HEK293 (cell line): ENCODE results near the gene OTC.

Source experiments
- CTCF ChIA-PET: fragments of 350-600 bp; formaldehyde crosslinking; extraction: SDS; loops from one replicate; lab custom pipeline; 2021; ENCODE audit warnings: antibody characterized with exemption; lab: Yijun Ruan, JAX
- POLR2A ChIA-PET: fragments of 300-600 bp; formaldehyde crosslinking; extraction: SDS; loops from one replicate; lab custom pipeline; 2020; ENCODE audit warnings: antibody characterized with exemption, inconsistent platforms; lab: Yijun Ruan, JAX
- H3K27ac ChIP-seq: fragments of 200-500 bp; sonication (Bioruptor generic); 2 replicates; pipeline ENCODE4 v1.5.1; 2014; ENCODE audit warnings: low read depth, low read length, control low read depth, inconsistent platforms; ENCODE audit errors: extremely low read depth
- H3K36me3 ChIP-seq, 2 experiments: fragments of 200-500 bp in 1 of 2; sonication (Bioruptor generic) in 1 of 2; 1 replicate in 1 of 2; 2 replicates in 1 of 2; pipeline ENCODE4 v1.5.1; 2014 to 2017; ENCODE audit warnings: inconsistent platforms in 2 of 2, low read length in 2 of 2; ENCODE audit not compliant: control insufficient read depth in 2 of 2, insufficient read depth in 1 of 2
- H3K4me1 ChIP-seq: fragments of 200-500 bp; sonication (Bioruptor generic); 2 replicates; pipeline ENCODE4 v1.5.1; 2014; ENCODE audit warnings: mild to moderate bottlenecking, low read length, inconsistent platforms; ENCODE audit not compliant: control insufficient read depth, insufficient read depth
- H3K4me3 ChIP-seq: 2 replicates; pipeline ENCODE4 v1.5.1; 2011; ENCODE audit warnings: low read depth, mild to moderate bottlenecking, control low read depth, low read length, moderate library complexity
- H3K9me3 ChIP-seq: fragments of 200-500 bp; sonication (Bioruptor generic); 2 replicates; pipeline ENCODE4 v1.5.1; 2014; ENCODE audit warnings: low read depth, low read length, inconsistent platforms; ENCODE audit not compliant: control insufficient read depth, insufficient read depth
- GFI1B ChIP-seq: fragments of 450-650 bp; formaldehyde crosslinking; IDR thresholded peaks from 2 replicates; pipeline ENCODE4 v1.5.1; 2016; ENCODE audit warnings: missing biosample characterization, missing genetic modification characterization
- HOXD13 ChIP-seq: sonication (generic); formaldehyde crosslinking; IDR thresholded peaks from 2 replicates; pipeline ENCODE4 v1.8.0; 2022; ENCODE audit warnings: missing genetic modification reagents, borderline replicate concordance
- ZFP3 ChIP-seq: fragments of 450-650 bp; formaldehyde crosslinking; IDR thresholded peaks from 2 replicates; pipeline ENCODE4 v1.5.1; 2016; ENCODE audit warnings: low read depth, missing biosample characterization, missing genetic modification characterization
- ZNF133 ChIP-seq: fragments of 450-650 bp; formaldehyde crosslinking; IDR thresholded peaks from 2 replicates; pipeline ENCODE4 v1.5.1; 2016; ENCODE audit warnings: missing biosample characterization, missing genetic modification characterization
- ZNF138 ChIP-seq: fragments of 450-650 bp; formaldehyde crosslinking; IDR thresholded peaks from 2 replicates; pipeline ENCODE4 v1.5.1; 2016; ENCODE audit warnings: missing biosample characterization, missing genetic modification characterization, borderline replicate concordance
- ZNF248 ChIP-seq: fragments of 450-650 bp; formaldehyde crosslinking; IDR thresholded peaks from 2 replicates; pipeline ENCODE4 v1.5.1; 2017; ENCODE audit warnings: missing biosample characterization, missing genetic modification characterization
- ZNF394 ChIP-seq: fragments of 450-650 bp; formaldehyde crosslinking; IDR thresholded peaks from 2 replicates; pipeline ENCODE4 v1.5.1; 2016; ENCODE audit warnings: missing biosample characterization, missing genetic modification characterization, mild to moderate bottlenecking, moderate library complexity, borderline replicate concordance
- TF ChIP-seq, protein P1 (sequence below): fragments of 450-650 bp; formaldehyde crosslinking; conservative IDR thresholded peaks from 2 replicates; pipeline ENCODE4 v1.5.1; 2016; ENCODE audit warnings: low read depth, missing biosample characterization, missing genetic modification characterization
- TF ChIP-seq, protein P2 (sequence below): fragments of 450-650 bp; formaldehyde crosslinking; IDR thresholded peaks from 2 replicates; pipeline ENCODE4 v1.5.1; 2016; ENCODE audit warnings: missing biosample characterization, missing genetic modification characterization, low read depth
- TF ChIP-seq, protein P3 (sequence below): fragments of 450-650 bp; formaldehyde crosslinking; IDR thresholded peaks from 2 replicates; pipeline ENCODE4 v1.5.1; 2016; ENCODE audit warnings: missing biosample characterization, missing genetic modification characterization
- TF ChIP-seq, protein P4 (sequence below): fragments of 450-650 bp; formaldehyde crosslinking; IDR thresholded peaks from 2 replicates; pipeline ENCODE4 v1.5.1; 2016; ENCODE audit warnings: missing biosample characterization, missing genetic modification characterization, borderline replicate concordance

The OTC gene

DNA sequence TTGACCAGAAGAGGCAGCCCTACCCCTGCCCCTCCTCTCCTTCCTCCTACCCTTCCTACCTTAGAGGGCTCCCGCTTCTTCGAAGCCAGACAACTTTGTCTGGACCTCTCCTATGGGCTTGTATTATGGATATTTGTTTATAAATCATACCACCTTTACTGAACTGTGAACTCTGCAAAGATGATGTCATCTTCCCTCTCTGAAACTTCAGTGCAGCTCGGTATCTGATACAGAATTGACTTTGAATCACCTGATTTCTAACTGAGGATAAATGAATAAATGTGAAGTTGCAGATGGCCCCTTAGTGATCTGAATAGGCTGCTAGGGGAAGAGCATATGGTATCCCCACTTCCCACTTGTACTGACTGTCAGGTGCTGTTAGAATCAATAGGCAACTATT, 1.1 kb upstream of the OTC start:
- POLR2A ChIA-PET = no interaction called here
- no peaks in the 10 kb centered on the region for H3K4me1 ChIP-seq
- no peaks in the 10 kb centered on the region for H3K36me3 ChIP-seq
- CTCF ChIA-PET = no interaction called here
- no peak overlapping the region for H3K27ac ChIP-seq
- no peaks in the 10 kb centered on the region for H3K9me3 ChIP-seq
- no peak overlapping the region for H3K4me3 ChIP-seq
- TF ChIP-seq, protein P1, sequence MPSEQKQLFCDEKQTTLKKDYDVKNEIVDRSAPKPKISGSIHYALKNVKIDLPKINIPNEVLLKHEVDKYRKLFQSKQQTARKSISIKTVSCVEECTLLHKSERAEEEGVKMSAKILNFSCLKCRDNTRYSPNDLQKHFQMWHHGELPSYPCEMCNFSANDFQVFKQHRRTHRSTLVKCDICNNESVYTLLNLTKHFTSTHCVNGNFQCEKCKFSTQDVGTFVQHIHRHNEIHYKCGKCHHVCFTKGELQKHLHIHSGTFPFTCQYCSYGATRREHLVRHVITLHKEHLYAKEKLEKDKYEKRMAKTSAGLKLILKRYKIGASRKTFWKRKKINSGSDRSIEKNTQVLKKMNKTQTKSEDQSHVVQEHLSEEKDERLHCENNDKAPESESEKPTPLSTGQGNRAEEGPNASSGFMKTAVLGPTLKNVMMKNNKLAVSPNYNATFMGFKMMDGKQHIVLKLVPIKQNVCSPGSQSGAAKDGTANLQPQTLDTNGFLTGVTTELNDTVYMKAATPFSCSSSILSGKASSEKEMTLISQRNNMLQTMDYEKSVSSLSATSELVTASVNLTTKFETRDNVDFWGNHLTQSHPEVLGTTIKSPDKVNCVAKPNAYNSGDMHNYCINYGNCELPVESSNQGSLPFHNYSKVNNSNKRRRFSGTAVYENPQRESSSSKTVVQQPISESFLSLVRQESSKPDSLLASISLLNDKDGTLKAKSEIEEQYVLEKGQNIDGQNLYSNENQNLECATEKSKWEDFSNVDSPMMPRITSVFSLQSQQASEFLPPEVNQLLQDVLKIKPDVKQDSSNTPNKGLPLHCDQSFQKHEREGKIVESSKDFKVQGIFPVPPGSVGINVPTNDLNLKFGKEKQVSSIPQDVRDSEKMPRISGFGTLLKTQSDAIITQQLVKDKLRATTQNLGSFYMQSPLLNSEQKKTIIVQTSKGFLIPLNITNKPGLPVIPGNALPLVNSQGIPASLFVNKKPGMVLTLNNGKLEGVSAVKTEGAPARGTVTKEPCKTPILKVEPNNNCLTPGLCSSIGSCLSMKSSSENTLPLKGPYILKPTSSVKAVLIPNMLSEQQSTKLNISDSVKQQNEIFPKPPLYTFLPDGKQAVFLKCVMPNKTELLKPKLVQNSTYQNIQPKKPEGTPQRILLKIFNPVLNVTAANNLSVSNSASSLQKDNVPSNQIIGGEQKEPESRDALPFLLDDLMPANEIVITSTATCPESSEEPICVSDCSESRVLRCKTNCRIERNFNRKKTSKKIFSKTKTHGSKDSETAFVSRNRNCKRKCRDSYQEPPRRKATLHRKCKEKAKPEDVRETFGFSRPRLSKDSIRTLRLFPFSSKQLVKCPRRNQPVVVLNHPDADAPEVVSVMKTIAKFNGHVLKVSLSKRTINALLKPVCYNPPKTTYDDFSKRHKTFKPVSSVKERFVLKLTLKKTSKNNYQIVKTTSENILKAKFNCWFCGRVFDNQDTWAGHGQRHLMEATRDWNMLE (tag by site-specific recombination) = no peak
- TF ChIP-seq, protein P2, sequence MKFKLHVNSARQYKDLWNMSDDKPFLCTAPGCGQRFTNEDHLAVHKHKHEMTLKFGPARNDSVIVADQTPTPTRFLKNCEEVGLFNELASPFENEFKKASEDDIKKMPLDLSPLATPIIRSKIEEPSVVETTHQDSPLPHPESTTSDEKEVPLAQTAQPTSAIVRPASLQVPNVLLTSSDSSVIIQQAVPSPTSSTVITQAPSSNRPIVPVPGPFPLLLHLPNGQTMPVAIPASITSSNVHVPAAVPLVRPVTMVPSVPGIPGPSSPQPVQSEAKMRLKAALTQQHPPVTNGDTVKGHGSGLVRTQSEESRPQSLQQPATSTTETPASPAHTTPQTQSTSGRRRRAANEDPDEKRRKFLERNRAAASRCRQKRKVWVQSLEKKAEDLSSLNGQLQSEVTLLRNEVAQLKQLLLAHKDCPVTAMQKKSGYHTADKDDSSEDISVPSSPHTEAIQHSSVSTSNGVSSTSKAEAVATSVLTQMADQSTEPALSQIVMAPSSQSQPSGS (tag by site-specific recombination) = peak; percentile 72

DNA sequence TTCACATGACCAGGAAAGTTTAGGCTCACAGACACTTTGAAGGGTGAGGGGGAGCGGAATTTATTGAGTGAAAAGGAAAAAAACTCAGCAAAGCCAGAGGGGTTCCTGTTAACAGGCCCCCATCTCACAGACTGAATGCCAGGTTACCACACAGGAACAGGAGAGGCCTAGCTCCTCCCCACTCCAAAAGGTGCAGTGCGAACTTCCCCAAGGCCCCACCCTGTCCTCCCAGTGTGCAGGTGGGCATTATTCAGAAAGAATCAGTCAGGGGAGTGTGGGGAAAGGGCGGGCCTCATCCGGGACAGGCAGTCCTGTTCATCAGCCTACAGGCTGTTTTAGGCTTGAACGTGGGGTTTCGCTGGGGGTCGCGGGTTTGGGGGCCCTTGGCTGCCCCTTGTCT, 4.0 kb downstream of the OTC start:
- POLR2A ChIA-PET = no interaction called here
- H3K27ac ChIP-seq = no peak overlapping the region
- no peaks in the 10 kb centered on the region for H3K4me1 ChIP-seq
- H3K36me3 ChIP-seq = no peaks in the 10 kb centered on the region
- no peak overlapping the region for H3K4me3 ChIP-seq
- no peaks in the 10 kb centered on the region for H3K9me3 ChIP-seq
- CTCF ChIA-PET = interaction anchor here (0.6 kb wide), 1 partner anchor 136 kb away, joined by 5 read pairs; the partner anchor contains the start of gene SRPX
- TF ChIP-seq ZNF394 (tag by site-specific recombination) = no peak
- TF ChIP-seq, all 188 proteins: peak for 0

DNA sequence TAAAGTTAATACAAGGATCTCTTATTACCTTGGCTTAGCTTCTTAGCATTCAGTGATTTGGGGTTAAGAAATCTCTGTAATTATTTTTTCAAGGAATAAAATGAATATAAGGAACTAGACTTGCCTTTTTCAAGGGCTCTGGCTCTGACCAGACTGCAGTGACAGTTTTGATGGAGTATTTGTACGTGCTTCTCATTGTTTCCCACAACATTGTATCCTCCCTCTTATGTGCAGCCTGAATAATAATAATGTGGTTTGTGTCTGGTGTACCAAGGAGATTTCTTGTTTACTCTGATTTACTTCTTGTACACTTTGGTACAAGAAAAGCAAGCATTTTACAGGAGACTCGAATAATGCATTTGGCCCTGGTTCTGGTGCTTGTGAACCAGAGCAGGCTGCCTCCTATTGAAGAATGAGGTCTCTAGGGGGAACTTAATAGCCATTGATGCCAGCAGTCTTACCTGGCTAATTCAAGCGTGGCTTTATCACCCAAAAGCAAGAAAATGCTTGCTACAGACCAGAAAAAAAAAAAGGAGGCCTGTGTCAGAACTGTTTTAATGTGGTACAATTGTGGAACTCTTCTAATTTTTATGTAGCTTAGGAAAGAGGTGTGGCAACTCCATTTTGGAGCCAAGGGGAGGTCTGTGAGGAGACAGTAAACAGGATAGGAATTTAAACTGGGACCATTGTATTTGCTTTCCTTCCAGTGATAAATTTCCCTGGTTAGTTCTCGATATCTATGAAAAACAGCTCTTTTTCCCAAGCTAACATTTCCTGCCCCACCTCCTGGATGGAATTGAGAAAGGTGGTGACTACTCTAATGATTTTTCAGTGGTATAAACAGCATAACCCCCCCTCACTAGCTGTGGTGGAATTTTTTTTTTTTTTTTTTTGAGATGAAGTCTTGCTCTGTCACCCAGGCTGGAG, 5.6 kb downstream of the OTC start:
- no peak overlapping the region for H3K27ac ChIP-seq
- ChIA-PET CTCF (interaction anchor here (0.5 to 0.7 kb wide), 3 partner anchors 10 to 120 kb away, joined by 3 read pairs; no protein-coding TSS in a partner anchor), POLR2A (no interaction called here)
- TF ChIP-seq, protein P3, sequence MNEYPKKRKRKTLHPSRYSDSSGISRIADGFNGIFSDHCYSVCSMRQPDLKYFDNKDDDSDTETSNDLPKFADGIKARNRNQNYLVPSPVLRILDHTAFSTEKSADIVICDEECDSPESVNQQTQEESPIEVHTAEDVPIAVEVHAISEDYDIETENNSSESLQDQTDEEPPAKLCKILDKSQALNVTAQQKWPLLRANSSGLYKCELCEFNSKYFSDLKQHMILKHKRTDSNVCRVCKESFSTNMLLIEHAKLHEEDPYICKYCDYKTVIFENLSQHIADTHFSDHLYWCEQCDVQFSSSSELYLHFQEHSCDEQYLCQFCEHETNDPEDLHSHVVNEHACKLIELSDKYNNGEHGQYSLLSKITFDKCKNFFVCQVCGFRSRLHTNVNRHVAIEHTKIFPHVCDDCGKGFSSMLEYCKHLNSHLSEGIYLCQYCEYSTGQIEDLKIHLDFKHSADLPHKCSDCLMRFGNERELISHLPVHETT = no peak
- TF ChIP-seq ZNF138 (no peak), ZNF133 (tag by site-specific recombination) (no peak), ZFP3 (tag by site-specific recombination) (no peak)
- no peaks in the 10 kb centered on the region for H3K36me3 ChIP-seq
- H3K4me3 ChIP-seq = no peak overlapping the region
- H3K4me1 ChIP-seq = no peaks in the 10 kb centered on the region
- H3K9me3 ChIP-seq = no peaks in the 10 kb centered on the region

DNA sequence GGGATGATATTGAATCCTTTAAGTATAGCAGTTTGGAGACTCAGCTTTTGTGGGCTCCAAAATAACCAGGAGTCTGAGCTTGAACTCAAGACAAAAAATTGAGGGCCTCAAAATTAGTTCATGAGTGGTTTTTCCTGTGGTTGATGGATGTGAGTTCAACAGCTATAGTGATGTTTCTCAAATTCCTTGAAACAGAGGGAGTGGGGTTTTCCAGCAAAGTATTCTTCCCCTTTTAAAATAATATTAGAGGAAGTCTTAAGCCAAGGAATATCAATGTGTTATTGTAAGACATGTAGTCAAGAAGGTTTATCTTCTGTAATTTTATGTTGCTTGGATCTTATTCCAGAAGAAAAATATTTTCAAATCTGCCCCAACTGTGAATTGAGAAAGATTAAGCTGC, 10.6 kb downstream of the OTC start:
- POLR2A ChIA-PET = no interaction called here
- no peaks in the 10 kb centered on the region for H3K36me3 ChIP-seq
- H3K4me3 ChIP-seq = no peak overlapping the region
- no peak overlapping the region for H3K27ac ChIP-seq
- no peaks in the 10 kb centered on the region for H3K9me3 ChIP-seq
- no peaks in the 10 kb centered on the region for H3K4me1 ChIP-seq
- CTCF ChIA-PET = no interaction called here
- TF ChIP-seq ZNF248 (tag by site-specific recombination) (no peak), HOXD13 (CRISPR knock-in tag) (no peak), GFI1B (no peak)
- TF ChIP-seq, protein P4, sequence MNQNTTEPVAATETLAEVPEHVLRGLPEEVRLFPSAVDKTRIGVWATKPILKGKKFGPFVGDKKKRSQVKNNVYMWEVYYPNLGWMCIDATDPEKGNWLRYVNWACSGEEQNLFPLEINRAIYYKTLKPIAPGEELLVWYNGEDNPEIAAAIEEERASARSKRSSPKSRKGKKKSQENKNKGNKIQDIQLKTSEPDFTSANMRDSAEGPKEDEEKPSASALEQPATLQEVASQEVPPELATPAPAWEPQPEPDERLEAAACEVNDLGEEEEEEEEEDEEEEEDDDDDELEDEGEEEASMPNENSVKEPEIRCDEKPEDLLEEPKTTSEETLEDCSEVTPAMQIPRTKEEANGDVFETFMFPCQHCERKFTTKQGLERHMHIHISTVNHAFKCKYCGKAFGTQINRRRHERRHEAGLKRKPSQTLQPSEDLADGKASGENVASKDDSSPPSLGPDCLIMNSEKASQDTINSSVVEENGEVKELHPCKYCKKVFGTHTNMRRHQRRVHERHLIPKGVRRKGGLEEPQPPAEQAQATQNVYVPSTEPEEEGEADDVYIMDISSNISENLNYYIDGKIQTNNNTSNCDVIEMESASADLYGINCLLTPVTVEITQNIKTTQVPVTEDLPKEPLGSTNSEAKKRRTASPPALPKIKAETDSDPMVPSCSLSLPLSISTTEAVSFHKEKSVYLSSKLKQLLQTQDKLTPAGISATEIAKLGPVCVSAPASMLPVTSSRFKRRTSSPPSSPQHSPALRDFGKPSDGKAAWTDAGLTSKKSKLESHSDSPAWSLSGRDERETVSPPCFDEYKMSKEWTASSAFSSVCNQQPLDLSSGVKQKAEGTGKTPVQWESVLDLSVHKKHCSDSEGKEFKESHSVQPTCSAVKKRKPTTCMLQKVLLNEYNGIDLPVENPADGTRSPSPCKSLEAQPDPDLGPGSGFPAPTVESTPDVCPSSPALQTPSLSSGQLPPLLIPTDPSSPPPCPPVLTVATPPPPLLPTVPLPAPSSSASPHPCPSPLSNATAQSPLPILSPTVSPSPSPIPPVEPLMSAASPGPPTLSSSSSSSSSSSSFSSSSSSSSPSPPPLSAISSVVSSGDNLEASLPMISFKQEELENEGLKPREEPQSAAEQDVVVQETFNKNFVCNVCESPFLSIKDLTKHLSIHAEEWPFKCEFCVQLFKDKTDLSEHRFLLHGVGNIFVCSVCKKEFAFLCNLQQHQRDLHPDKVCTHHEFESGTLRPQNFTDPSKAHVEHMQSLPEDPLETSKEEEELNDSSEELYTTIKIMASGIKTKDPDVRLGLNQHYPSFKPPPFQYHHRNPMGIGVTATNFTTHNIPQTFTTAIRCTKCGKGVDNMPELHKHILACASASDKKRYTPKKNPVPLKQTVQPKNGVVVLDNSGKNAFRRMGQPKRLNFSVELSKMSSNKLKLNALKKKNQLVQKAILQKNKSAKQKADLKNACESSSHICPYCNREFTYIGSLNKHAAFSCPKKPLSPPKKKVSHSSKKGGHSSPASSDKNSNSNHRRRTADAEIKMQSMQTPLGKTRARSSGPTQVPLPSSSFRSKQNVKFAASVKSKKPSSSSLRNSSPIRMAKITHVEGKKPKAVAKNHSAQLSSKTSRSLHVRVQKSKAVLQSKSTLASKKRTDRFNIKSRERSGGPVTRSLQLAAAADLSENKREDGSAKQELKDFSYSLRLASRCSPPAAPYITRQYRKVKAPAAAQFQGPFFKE (tag by site-specific recombination) = no peak
